K562 (cell line): ENCODE data around the gene AKAP6. TPM values are rescaled to one million over a fixed set of nuclear protein-coding genes. Genes with fewer than 3 reads are reported as not detected.

ENCODE experiments used
- ATAC-seq: fragments of 200-7000 bp; cut with Tn5 transposase; 3 replicates; pipeline ENCODE4 v1.9.1; 2020; ENCODE audit warnings: moderate library complexity
- BruUV-seq: library from RNA; stranded (reverse); fragments of 400-500 nt; replicated peaks from 2 replicates; lab custom pipeline; 2021; lab: Mats Ljungman, UMichigan
- CTCF ChIA-PET: fragments of 300-600 bp; formaldehyde crosslinking; extraction: SDS; loops from one replicate; lab custom pipeline; 2021; ENCODE audit warnings: low intra/inter-chr PET ratio; lab: Yijun Ruan, JAX
- POLR2A ChIA-PET: fragments of 300-600, 350-650 bp; sonication (Branson Sonifier 250); formaldehyde crosslinking; extraction: SDS; loops from one replicate; lab custom pipeline; 2021; ENCODE audit warnings: antibody characterized with exemption, inconsistent platforms; lab: Yijun Ruan, JAX
- DNase-seq, 4 experiments: peaks; one replicate each; pipeline versions ENCODE4 v3.0.0 to v3.0.0-alpha.2; 2011 to 2018; ENCODE audit warnings: low spot score in 3 of 4, mixed read lengths in 3 of 4; ENCODE audit errors: extremely low read depth in 1 of 4
- FAIRE-seq: peaks from 2 replicates; lab custom pipeline; 2011; peaks lifted over from hg19 to GRCh38; lab: Jason Lieb, UNC
- H2AFZ ChIP-seq: 2 replicates; pipeline ENCODE4 v1.6.0; 2011; ENCODE audit warnings: low read depth, low read length, control low read depth, inconsistent platforms
- H3K27ac ChIP-seq: fragments of 200-600 bp; 3 replicates; pipeline ENCODE4 v1.8.0; 2011; ENCODE audit warnings: low read depth, mild to moderate bottlenecking, control low read depth, inconsistent platforms, low read length, moderate library complexity, mixed read lengths; ENCODE audit errors: extremely low read depth
- H3K27me3 ChIP-seq, 2 experiments: fragments of 300-600 bp in 1 of 2; 2 replicates in 1 of 2; 3 replicates in 1 of 2; pipeline versions ENCODE4 v1.6.0 to v1.8.0; 2011; ENCODE audit warnings: inconsistent platforms in 2 of 2, low read length in 2 of 2, mild to moderate bottlenecking in 1 of 2, mixed read lengths in 1 of 2, moderate library complexity in 1 of 2; ENCODE audit not compliant: control insufficient read depth in 2 of 2, insufficient read depth in 2 of 2
- H3K36me3 ChIP-seq: fragments of 300-600 bp; 3 replicates; pipeline ENCODE4 v1.8.0; 2011; ENCODE audit warnings: mild to moderate bottlenecking, low read length, inconsistent platforms; ENCODE audit not compliant: control insufficient read depth, insufficient read depth
- H3K4me1 ChIP-seq, 2 experiments: fragments of 200-600 bp in 1 of 2; replicated peaks in 1 of 2; 2 replicates in 1 of 2; 3 replicates in 1 of 2; pipeline versions ENCODE4 v1.5.1 to v1.8.0; 2011; ENCODE audit warnings: inconsistent platforms in 2 of 2, low read length in 2 of 2, mild to moderate bottlenecking in 1 of 2, mixed read lengths in 1 of 2, moderate library complexity in 1 of 2; ENCODE audit not compliant: control insufficient read depth in 2 of 2, insufficient read depth in 2 of 2
- H3K4me2 ChIP-seq: 2 replicates; pipeline ENCODE4 v1.6.1; 2011; ENCODE audit warnings: low read length, control low read depth, inconsistent platforms, mixed read lengths; ENCODE audit not compliant: insufficient read depth
- H3K4me3 ChIP-seq: fragments of 200-600 bp; sonication (generic), shearing (Covaris generic); 2 replicates; pipeline ENCODE4 v1.5.1; 2016; ENCODE audit warnings: control low read depth, inconsistent platforms
- H3K79me2 ChIP-seq: fragments of 200-600 bp; 3 replicates; pipeline ENCODE4 v1.8.0; 2011; ENCODE audit warnings: low read length, inconsistent platforms; ENCODE audit not compliant: control insufficient read depth, insufficient read depth
- H3K9ac ChIP-seq, 2 experiments: 2 replicates each; pipeline versions ENCODE4 v1.6.0 to v1.6.1; 2011; ENCODE audit warnings: low read depth in 2 of 2, low read length in 2 of 2, control low read depth in 1 of 2, inconsistent platforms in 1 of 2, mild to moderate bottlenecking in 1 of 2, mixed read lengths in 1 of 2; ENCODE audit not compliant: insufficient read depth in 1 of 2
- H3K9me1 ChIP-seq: one replicate; pipeline ENCODE4 v1.6.0; 2011; ENCODE audit warnings: inconsistent platforms, mild to moderate bottlenecking, low read length, moderate library complexity; ENCODE audit not compliant: control insufficient read depth, insufficient read depth
- H3K9me3 ChIP-seq: replicated peaks from 2 replicates; pipeline ENCODE4 v1.5.1; 2011; ENCODE audit warnings: low read depth, low read length, inconsistent platforms; ENCODE audit not compliant: control insufficient read depth, insufficient read depth
- H4K20me1 ChIP-seq: replicated peaks from 2 replicates; pipeline ENCODE4 v1.6.1; 2011; ENCODE audit warnings: low read length, inconsistent platforms, mixed read lengths; ENCODE audit not compliant: control insufficient read depth, insufficient read depth
- BCLAF1 ChIP-seq, 2 experiments: fragments of 450-650 bp in 1 of 2; IDR thresholded peaks; 2 replicates each; pipeline ENCODE4 v1.6.1; 2011 to 2017; ENCODE audit warnings: low read depth in 2 of 2, antibody characterized with exemption in 1 of 2, borderline replicate concordance in 1 of 2, low read length in 1 of 2, mild to moderate bottlenecking in 1 of 2, mixed read lengths in 1 of 2; ENCODE audit not compliant: control insufficient read depth in 1 of 2
- CTCF ChIP-seq, 3 experiments: IDR thresholded peaks in 2 of 3; conservative IDR thresholded peaks in 1 of 3; 2 replicates each; pipeline ENCODE4 v1.5.1; 2011 to 2012; ENCODE audit warnings: low read length in 3 of 3, mild to moderate bottlenecking in 3 of 3, control low read depth in 2 of 3, improper control_type of control experiment in 1 of 3, inconsistent platforms in 1 of 3, low read depth in 1 of 3, mixed read lengths in 1 of 3, moderate library complexity in 1 of 3; ENCODE audit not compliant: insufficient read depth in 2 of 3
- ELF2 ChIP-seq: fragments of 250-450 bp; sonication (Bioruptor Pico); IDR thresholded peaks from 2 replicates; pipeline ENCODE4 v1.5.0; 2021; ENCODE audit warnings: mild to moderate bottlenecking
- EP400 ChIP-seq: fragments of 450-650 bp; IDR thresholded peaks from 2 replicates; pipeline ENCODE4 v1.6.1; 2017; ENCODE audit warnings: antibody characterized with exemption, mild to moderate bottlenecking, moderate library complexity
- FOXK2 ChIP-seq, 2 experiments: fragments of 450-650 bp; IDR thresholded peaks in 1 of 2; conservative IDR thresholded peaks in 1 of 2; 2 replicates each; pipeline ENCODE4 v1.6.1; 2016; ENCODE audit warnings: low read depth in 2 of 2, mild to moderate bottlenecking in 1 of 2
- HBP1 ChIP-seq: fragments of 450-650 bp; formaldehyde crosslinking; IDR thresholded peaks from 2 replicates; pipeline ENCODE4 v1.4.0; 2022; ENCODE audit warnings: missing genetic modification characterization
- HCFC1 ChIP-seq: IDR thresholded peaks from 2 replicates; pipeline ENCODE4 v1.6.1; 2012; ENCODE audit warnings: low read depth, low read length, improper control_type of control experiment
- HEY1 ChIP-seq: fragments of 250-450 bp; sonication (Bioruptor Pico); IDR thresholded peaks from 2 replicates; pipeline ENCODE4 v1.5.0; 2020; ENCODE audit warnings: mild to moderate bottlenecking, moderate library complexity, borderline replicate concordance
- HNRNPK ChIP-seq: fragments of 200-400 bp; formaldehyde crosslinking; IDR thresholded peaks from one replicate; pipeline ENCODE4 v1.6.1; 2018; ENCODE audit warnings: mild to moderate bottlenecking, low read depth, low read length; ENCODE audit not compliant: poor library complexity, severe bottlenecking
- NR1H2 ChIP-seq: sonication (generic); formaldehyde crosslinking; IDR thresholded peaks from 2 replicates; pipeline ENCODE4 v1.4.0; 2020; ENCODE audit warnings: mild to moderate bottlenecking, missing genetic modification reagents
- PYGO2 ChIP-seq: fragments of 450-650 bp; IDR thresholded peaks from 2 replicates; pipeline ENCODE4 v1.6.1; 2016; ENCODE audit warnings: mild to moderate bottlenecking, missing genetic modification characterization, moderate library complexity, missing compliant biosample characterization
- SIN3B ChIP-seq: fragments of 450-650 bp; IDR thresholded peaks from 2 replicates; pipeline ENCODE4 v1.6.1; 2017; ENCODE audit warnings: low read depth, mild to moderate bottlenecking, moderate library complexity
- XRCC5 ChIP-seq: fragments of 200-400 bp; formaldehyde crosslinking; IDR thresholded peaks from 2 replicates; pipeline ENCODE4 v1.6.1; 2017; ENCODE audit warnings: low read depth, mild to moderate bottlenecking, low read length
- WGBS: fragments of 100-300 bp; shearing (Covaris generic); methylation state at CpG from one replicate; pipeline ENCODE4 v1.1.6; 2016; ENCODE audit warnings: low coverage, mixed read lengths; ENCODE audit not compliant: insufficient coverage; ENCODE audit errors: missing lambda C conversion rate; 5-methylcytosine and 5-hydroxymethylcytosine counted together
- in situ Hi-C: fragments of 300-500 bp; cut with MboI; formaldehyde crosslinking; loops from 4 replicates; pipeline ENCODE4 v1.15.0; 2018; ENCODE audit warnings: inconsistent platforms, mixed read lengths
- intact Hi-C: fragments of 100-400 bp; cut with micrococcal nuclease; formaldehyde crosslinking; loops from 2 replicates; pipeline ENCODE4 v1.14.2; 2022
- polyA plus RNA-seq, 8 experiments: library from polyadenylated mRNA; depleted of rRNA in 4 of 8; stranded (reverse) in 5 of 8; unstranded in 3 of 8; fragments of >200 nt; fragmentation: Nextera tagmentation in 2 of 8; fragmentation: Illumina TruSeq in 1 of 8; extraction: Ambion mirVana in 2 of 8; extraction: Trizol in 1 of 8; gene quantifications; 2 replicates each; pipeline versions ENCODE4 v1.2.1 to v1.2.3, GENCODE V29; 2011 to 2014; ENCODE audit warnings: inconsistent platforms in 1 of 8, missing spikeins in 1 of 8
- total RNA-seq, 7 experiments: library from RNA; depleted of rRNA in 6 of 7; stranded (reverse); fragments of >200 nt in 6 of 7; fragmentation: Illumina TruSeq in 2 of 7; extraction: Trizol in 2 of 7; gene quantifications; 2 replicates each; pipeline versions ENCODE4 v1.2.1 to v1.2.3, GENCODE V29; 2011 to 2021; ENCODE audit warnings: low replicate concordance in 1 of 7
- TF ChIP-seq, protein P1 (sequence below): IDR thresholded peaks from 2 replicates; pipeline ENCODE4 v1.6.1; 2016; ENCODE audit warnings: missing genetic modification characterization, missing compliant biosample characterization

Gene AKAP6
- total and polyA plus RNA-seq, 9 of the 15 experiments (the other 6 are each of a cell fraction or from before 2014, with no cell fraction given) = 0.03 to 1.7 (median 0.48) TPM

DNA sequence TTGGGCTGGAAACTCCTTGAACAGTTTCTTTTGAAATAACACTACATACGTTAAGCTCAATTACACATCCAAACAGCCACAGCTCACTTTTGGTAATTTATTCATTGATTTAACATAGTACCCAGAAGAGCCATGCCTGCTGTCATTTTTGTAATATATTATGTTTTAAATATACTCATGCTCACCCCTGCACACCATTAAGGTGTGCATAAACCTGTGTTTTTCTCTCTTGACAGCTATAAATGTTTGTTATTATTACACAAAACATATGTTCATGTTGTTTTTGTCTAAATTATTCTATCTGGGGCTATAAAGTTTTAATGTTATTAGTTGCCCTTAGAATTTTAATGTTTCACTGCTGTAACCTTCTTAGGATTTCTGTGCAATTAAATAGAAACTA lies 296.1 kb downstream of the AKAP6 start:
- Histone ChIP-seq H3K27ac (no peak overlapping the region), H3K9me1 (no peaks in the 10 kb centered on the region), H3K36me3 (no peaks in the 10 kb centered on the region), H3K9me3 (no peaks in the 10 kb centered on the region), H3K4me2 (no peak overlapping the region), H3K27me3 (no peaks in the 10 kb centered on the region), H3K4me1 (no peaks in the 10 kb centered on the region), H3K9ac (no peak overlapping the region), H2AFZ (no peak overlapping the region), H4K20me1 (no peaks in the 10 kb centered on the region), H3K79me2 (no peaks in the 10 kb centered on the region), H3K4me3 (no peak overlapping the region)
- in situ Hi-C loops (no loop called here), intact Hi-C loops (no loop called here)
- BruUV-seq = no TSS peak
- CTCF ChIA-PET = no interaction called here
- FAIRE-seq (no peak), DNase-seq (no peak), ATAC-seq (no peak)
- WGBS = 0% methylated on average over 1 of the region's 1 CpG
- POLR2A ChIA-PET = no interaction called here
- TF ChIP-seq XRCC5 = no peak
- TF ChIP-seq EP400 = no peak
- TF ChIP-seq BCLAF1 (IDR thresholded peaks at IDR 0.05; ENCODE audit: borderline replicate concordance in 1 of 2, control insufficient read depth in 1 of 2, low read depth in 2 of 2, low read length in 1 of 2) = no peak
- no peak for TF ChIP-seq NR1H2 (CRISPR knock-in tag)
- TF ChIP-seq FOXK2 (conservative IDR thresholded peaks at IDR 0.05 in 1 of 2, IDR thresholded peaks at IDR 0.05 in 1 of 2; ENCODE audit: low read depth in 2 of 2) = no peak
- TF ChIP-seq SIN3B = no peak
- no peak for TF ChIP-seq CTCF (IDR thresholded peaks at IDR 0.05 in 2 of 3, conservative IDR thresholded peaks at IDR 0.05 in 1 of 3; ENCODE audit: insufficient read depth in 2 of 3, low read depth in 1 of 3, low read length in 3 of 3)
- TF ChIP-seq HCFC1 = no peak
- TF ChIP-seq, protein P1, sequence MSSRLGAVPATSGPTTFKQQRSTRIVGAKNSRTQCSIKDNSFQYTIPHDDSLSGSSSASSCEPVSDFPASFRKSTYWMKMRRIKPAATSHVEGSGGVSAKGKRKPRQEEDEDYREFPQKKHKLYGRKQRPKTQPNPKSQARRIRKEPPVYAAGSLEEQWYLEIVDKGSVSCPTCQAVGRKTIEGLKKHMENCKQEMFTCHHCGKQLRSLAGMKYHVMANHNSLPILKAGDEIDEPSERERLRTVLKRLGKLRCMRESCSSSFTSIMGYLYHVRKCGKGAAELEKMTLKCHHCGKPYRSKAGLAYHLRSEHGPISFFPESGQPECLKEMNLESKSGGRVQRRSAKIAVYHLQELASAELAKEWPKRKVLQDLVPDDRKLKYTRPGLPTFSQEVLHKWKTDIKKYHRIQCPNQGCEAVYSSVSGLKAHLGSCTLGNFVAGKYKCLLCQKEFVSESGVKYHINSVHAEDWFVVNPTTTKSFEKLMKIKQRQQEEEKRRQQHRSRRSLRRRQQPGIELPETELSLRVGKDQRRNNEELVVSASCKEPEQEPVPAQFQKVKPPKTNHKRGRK (tag) = no peak
- TF ChIP-seq HNRNPK = no peak
- no peak for TF ChIP-seq ELF2 (CRISPR knock-in tag)
- no peak for TF ChIP-seq HEY1
- TF ChIP-seq PYGO2 (tag) = no peak
- no peak for TF ChIP-seq HBP1 (CRISPR knock-in tag)
